K562 (cell line): ENCODE measurements around the gene SRCIN1.

Experiments
- ESRRA ChIP-seq: fragments of 450-650 bp; IDR thresholded peaks from 2 replicates; pipeline ENCODE4 v1.6.1; 2014; ENCODE audit warnings: low read depth, mild to moderate bottlenecking, moderate library complexity, borderline replicate concordance
- TF ChIP-seq, protein P1 (sequence below), 3 experiments: IDR thresholded peaks in 2 of 3; conservative IDR thresholded peaks in 1 of 3; 2 replicates each; pipeline ENCODE4 v1.5.1; 2011 to 2012; ENCODE audit warnings: low read length in 3 of 3, mild to moderate bottlenecking in 3 of 3, control low read depth in 2 of 3, improper control_type of control experiment in 1 of 3, inconsistent platforms in 1 of 3, low read depth in 1 of 3, mixed read lengths in 1 of 3, moderate library complexity in 1 of 3; ENCODE audit not compliant: insufficient read depth in 2 of 3

DNA sequence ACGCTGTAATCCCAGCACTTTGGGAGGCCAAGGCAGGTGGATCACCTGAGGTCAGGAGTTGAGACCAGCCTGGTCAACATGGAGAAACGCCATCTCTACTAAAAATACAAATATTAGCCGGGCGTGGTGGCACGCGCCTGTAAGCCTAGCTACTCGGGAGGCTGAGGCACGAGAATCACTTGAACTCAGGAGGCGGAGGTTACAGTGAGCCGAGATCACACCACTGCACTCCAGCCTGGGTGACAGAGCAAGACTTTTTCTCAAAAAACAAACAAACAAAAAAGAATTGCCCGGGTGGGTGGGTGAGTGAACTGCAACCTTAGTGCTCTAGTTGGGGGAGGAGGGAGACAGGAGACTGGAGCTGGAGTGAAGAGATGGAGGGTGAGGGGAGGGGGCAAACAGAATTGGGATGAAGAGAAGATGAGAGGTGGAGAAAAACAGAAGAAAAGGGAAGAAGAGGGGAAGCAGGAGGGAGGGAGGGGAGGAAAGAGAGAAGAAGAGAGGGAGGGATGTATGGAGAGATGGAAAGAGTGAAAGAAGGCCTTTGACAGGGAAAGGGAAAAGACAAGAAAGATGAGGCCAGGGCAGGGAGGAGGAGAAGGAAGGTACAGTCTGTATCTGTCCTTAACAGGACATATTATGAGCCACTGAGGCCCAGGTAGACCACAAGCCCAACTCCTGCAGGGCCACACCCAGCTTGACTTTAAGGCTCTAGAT lies 5.5 kb upstream of the SRCIN1 start:
- no peak for TF ChIP-seq ESRRA
- TF ChIP-seq, protein P1, sequence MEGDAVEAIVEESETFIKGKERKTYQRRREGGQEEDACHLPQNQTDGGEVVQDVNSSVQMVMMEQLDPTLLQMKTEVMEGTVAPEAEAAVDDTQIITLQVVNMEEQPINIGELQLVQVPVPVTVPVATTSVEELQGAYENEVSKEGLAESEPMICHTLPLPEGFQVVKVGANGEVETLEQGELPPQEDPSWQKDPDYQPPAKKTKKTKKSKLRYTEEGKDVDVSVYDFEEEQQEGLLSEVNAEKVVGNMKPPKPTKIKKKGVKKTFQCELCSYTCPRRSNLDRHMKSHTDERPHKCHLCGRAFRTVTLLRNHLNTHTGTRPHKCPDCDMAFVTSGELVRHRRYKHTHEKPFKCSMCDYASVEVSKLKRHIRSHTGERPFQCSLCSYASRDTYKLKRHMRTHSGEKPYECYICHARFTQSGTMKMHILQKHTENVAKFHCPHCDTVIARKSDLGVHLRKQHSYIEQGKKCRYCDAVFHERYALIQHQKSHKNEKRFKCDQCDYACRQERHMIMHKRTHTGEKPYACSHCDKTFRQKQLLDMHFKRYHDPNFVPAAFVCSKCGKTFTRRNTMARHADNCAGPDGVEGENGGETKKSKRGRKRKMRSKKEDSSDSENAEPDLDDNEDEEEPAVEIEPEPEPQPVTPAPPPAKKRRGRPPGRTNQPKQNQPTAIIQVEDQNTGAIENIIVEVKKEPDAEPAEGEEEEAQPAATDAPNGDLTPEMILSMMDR (IDR thresholded peaks at IDR 0.05 in 2 of 3, conservative IDR thresholded peaks at IDR 0.05 in 1 of 3; ENCODE audit: insufficient read depth in 2 of 3, low read depth in 1 of 3, low read length in 3 of 3), result no peak
